GM19452 (cell line): ENCODE data around the gene SPRR1A.

ENCODE experiments used
- ATAC-seq: cut with Tn5 transposase; IDR thresholded peaks from one replicate; pipeline ENCODE4 v1.9.1; 2021; ENCODE audit not compliant: unreplicated experiment

SPRR1A gene

GRCh38 chr1:153028766-153029165 is 44.9 kb downstream of the SPRR1A start:
- ATAC-seq: no peak

- no peak for ATAC-seq
Measured at GRCh38 chr1:153030895-153031294, 47.0 kb downstream of the SPRR1A start, which contains the start of gene SPRR1B. TSS of gene SPRR1B (plus strand) at chr1:153031203. CDS start at chr1:153032346, 1,143 bp downstream.

GRCh38 chr1:153032073-153032472 is 48.2 kb downstream of the SPRR1A start:
- ATAC-seq: no peak

GRCh38 chr1:153032677-153033308 is 48.9 kb downstream of the SPRR1A start:
- no peak for ATAC-seq

- no peak for ATAC-seq
Measured at GRCh38 chr1:153035211-153035610, 51.3 kb downstream of the SPRR1A start.
